HG03196 (cell line): ENCODE data around the gene CCDC57.

Experiments
- ATAC-seq: cut with Tn5 transposase; IDR thresholded peaks from one replicate; pipeline ENCODE4 v1.9.1; 2021; ENCODE audit not compliant: unreplicated experiment

The CCDC57 gene

DNA sequence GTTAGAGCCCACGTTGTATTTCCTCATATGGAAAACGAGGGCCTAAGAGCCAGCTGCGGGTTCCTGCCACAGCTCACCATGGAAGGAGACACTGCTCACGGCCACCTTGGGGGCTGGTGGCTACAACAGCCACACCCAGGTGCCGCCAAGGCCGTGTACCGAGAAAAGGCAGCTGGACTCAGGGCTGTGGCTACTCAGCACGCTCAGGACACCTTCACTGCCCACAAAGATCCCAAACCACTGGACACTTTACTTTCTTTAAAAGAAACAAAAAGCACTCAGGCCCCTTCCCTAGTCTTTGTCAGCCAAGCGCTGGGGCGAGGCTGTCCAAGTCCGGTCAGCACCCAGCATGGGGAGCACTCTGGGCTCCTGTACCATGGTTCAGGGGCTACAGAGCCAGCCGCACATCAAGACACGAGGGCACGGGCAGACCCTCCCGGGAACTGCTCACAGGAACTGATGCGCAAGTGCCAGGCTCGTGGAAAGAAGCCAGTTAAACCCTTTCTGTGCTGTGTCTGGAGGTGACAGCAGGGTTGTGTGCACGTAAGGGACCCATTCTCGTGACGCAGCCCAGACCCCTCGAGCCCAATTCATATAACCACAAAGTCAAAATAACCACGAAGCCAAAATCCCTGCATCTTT, 34.7 kb upstream of the CCDC57 start:
- no peak for ATAC-seq

DNA sequence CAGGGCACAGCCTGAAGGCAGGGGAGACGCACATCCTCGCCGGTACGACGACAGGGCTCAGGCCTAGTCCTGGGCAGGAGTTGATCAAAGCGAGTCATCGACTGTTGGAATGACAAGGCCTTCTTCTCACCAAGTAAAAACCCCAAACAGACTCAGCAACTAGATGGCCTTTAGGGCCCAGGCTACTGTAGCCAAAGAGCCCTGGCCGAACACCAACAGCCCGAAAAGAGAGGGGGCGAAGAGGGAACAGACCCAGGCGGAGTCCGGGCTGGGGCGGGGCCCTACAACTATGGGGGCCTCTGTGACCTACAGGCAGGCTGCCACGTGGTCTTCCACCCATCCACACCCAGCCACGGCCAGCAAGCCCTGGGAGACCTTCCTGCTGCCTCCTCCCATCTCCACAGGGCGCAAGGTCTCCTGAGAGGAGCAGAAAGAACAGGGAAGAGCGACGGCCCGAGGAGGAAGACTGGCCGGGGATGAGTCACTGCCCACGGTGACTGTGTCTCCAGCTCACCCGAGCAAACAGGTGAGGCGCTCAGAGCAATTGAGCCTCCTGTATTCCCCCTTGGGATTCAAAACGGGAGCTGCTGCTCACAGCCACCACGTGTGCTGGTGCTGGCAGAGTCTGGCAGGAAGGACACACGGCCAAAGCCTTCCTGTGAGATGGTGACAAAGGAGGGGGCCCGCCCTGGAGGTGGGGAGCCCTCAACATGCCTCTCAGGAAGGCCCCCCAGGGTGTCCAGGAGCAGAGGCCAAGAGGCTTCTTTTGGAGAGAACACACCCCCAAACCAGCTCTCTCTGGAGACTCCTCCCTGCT, 33.9 kb upstream of the CCDC57 start:
- no peak for ATAC-seq

DNA sequence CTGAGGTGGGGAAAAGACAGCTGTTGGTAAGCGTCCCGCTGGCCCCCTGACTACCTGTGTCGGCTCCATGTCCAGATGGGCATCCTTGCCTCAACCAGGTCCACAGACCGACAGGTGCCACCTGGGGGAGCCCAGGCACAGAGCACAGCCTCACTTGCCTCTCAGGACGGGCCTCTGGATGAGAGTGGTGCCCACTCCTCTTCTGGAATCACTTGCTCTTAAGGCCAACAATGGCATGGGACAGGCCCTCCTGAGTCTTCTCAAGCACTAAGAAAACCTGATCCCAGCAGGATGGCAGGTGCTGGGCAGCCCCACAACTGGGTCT, 33.4 kb upstream of the CCDC57 start:
- no peak for ATAC-seq

DNA sequence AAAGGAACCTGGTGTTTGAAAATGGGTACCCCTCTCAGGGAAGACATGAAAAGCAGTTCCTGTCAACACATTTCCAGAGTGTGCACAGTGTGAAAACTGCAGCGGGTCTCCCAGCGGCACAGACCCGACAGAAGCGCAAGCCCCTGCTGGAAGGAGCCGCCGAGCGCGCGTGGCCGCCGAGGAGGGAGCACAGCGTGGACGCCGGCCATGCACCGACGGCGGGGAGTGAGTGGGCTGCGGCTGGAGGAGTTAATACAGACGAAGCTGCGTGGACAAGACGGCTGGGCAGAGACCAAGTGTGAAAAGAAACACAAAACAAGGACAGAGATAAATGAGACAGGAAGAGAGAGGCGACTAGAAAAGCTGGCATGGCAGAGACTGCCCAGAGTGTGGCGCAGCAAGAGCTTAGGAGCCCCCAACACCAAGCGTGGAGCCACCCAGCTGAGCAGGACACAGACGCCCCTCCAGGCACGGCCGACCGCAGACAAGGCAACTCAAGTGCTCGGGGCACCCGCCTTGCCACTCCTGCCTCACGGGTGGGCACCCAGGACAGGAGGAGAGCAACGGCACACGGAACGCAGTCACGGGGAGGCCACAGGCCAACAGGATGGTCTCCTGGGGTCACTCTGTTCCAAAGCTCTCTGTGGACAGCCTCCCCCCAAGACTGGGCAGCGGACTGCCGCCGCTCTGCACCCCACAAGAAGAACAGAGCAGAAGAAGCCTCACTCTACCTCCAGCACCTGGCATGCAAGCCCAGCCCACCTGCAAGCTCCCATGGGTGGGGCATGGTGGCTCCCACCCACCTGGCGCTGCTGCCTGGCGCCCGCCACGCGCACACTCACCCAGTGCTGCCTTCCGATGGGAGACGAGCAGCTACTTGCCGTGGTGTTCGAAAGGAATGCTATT, 32.7 kb upstream of the CCDC57 start:
- no peak for ATAC-seq

DNA sequence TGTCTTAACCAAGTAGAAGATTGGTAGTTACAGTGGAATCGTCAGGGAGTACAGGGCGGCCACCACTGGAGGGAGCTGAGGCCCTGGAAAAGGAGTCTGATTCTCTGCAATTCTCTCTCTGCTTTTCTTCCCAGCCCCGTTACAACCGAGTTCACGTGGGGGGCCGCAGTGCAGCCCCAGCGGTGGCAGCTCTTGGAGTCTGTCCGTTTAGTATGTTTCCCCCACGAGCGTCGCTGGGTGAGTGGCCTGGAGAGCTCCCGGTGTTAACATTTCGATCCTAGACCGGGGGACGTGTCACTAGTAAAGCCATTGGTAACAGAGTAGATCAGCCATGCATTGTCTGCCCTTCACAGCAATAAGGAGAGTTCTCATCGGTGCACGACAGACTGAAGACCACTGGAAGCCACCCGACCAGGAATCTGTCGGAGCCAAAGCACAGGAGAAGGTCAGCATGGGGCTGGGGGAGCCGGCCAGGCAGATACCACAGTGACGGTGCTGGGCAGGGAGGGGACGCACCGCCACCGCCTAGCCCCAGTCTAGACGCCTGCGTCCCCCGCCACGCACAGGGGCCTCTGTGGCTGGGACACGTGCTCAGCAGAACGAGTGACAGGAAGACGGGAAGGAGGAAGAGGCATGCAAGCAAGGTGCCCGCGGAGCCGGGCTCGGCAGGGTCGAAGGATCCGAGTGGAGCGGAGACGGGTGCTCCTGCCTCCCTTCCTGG, 31.9 kb upstream of the CCDC57 start:
- no peak for ATAC-seq

DNA sequence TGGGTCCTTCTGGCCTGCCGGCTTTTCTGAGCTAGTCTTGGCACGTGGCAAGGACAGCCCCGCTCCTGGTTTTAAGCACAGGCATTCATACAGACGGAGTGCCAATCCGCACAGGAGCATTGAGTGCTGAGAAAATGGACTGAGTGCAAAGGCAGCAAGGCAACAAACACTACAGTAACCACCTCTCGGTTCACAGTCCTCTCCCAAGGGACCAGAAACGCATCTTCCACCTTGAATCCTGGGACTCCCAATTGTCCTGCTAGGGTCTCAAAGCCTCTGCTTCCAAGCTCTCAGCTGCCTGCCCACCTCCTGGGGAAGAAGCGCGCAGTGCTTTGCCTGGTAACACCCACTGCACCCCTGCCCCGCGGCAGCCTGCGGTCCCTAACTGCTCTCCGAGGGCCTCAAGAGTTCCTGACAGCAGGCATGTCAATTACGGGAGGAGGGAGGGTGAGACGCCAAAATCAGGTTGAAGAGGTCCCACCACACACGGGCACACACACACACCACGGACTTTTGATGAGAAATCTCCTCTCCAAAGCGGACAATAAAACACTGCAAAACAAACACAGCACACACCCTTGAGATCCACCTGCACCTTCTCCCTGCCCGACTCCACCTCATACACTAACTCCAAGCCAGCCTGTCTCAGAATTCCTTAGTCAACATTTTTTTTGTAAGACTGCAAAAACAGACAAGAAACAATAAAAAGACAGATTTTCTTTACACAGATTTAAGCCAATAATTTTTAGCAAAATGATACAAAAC, 31.2 kb upstream of the CCDC57 start:
- no peak for ATAC-seq

DNA sequence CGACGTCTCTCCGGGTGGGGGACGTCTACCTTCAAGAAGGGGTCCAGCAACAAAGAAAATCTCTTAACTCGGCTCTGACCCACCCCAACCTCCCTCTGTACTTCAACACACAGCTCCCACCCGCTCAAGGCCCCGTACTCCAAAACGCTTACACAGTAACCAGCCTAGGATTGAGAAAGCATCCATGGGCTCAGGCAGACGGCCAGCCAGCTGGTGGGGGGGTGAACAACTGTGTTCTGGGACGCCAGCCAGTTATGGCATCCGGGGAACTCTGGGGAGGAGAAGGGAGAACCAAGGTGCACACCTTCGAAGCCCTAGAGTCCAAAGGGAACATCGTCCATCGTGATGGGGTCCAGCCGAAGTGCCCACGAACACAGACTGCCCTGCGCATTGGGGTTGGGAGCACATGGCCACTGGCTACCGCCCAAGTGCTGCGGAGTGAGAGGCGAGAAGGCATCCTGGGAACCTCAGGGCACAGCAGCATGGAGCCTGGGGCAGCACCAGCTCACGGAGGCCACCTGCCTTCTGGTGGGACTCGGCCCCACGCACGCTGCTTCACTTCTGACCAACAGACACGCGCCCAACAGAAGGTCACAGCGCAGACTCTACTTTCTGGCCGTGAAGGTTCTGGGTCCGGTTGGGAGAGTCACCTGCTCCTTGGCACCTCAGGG, 30.5 kb upstream of the CCDC57 start:
- no peak for ATAC-seq

DNA sequence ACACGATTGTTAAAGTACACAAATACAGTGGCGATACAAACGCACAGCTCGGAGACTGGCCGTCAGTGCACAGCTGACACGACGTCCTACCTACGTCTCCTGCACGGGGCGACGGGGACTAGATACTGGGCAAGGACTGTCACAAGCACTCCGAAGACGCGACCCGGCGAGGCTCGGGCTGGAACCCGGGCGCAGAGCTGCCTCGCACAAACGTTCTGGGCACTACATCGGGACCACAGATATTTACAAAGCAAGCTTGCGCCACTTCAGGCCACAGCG, 30.0 kb upstream of the CCDC57 start:
- ATAC-seq = no peak

DNA sequence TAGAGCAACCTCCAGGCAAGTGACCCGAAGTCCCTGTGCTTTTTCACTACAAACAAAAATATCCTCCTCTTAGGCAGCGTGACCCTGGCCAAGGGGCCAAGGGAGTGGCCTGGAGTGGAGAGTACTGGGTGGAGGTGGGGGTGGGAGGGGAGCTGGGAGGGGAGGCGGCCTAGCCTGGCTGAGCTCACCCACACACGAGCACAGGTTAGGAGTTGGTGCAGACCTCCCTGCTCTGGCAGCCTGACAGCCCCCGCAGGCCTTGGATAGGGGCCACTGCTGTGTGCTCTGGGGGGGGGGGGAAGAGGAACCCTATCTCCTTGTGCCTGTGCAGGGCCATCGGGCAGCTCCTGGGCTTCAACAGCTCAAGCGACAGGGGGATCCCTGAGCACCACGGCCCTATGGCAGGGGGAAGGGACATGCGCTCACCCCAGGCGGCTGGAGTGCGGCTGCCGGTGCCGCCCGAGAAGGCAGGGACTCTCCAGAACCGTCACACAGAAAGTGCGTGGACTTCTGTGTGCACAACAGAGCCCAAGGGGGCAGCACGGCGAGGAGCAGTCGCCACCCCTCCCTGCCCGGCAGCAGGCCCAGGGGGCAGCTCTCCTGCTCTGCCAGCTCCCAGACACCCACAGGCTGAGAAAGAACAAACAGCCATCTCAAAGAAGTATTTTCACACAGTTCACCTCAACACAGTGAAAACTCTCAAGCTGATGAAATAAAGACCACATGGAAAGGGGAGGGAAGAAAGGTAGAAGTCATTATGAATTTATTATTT, 29.5 kb upstream of the CCDC57 start:
- no peak for ATAC-seq

DNA sequence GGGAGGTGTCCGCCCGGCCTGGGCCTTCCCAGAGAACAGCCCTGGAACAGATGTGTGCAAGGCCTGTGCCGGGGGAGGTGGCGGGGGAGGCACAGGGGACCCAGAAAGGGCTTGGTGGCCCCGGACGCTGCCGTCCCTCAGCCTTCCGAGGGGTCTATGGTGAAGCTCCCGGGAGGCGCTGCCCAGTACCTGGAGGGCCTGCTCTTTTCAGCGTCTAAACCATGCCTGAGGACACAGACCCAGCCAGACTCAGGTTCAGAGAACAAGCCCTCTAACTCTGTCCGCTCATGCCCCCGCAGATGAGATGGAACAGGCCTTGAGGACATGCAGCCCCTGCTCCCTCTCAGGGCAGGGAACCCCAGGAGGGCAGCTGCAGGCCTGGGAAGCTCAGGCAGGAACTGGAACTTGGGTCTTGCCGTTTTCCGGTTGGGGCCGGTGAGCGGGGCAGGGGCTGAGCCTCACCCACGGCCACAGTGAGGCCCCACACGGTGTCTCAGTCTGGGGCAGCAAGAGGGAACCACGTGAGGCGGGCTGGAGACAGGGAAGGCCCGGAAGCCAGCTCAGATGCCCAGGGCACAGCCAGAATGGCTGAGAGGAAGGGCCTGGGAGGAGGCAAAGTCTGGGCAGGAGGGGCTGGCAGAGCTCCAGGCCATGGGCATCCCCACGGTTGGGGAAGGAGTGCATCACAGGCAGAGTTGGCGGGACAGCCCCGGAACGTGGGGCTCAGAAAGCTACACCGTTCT, 28.7 kb upstream of the CCDC57 start:
- no peak for ATAC-seq

DNA sequence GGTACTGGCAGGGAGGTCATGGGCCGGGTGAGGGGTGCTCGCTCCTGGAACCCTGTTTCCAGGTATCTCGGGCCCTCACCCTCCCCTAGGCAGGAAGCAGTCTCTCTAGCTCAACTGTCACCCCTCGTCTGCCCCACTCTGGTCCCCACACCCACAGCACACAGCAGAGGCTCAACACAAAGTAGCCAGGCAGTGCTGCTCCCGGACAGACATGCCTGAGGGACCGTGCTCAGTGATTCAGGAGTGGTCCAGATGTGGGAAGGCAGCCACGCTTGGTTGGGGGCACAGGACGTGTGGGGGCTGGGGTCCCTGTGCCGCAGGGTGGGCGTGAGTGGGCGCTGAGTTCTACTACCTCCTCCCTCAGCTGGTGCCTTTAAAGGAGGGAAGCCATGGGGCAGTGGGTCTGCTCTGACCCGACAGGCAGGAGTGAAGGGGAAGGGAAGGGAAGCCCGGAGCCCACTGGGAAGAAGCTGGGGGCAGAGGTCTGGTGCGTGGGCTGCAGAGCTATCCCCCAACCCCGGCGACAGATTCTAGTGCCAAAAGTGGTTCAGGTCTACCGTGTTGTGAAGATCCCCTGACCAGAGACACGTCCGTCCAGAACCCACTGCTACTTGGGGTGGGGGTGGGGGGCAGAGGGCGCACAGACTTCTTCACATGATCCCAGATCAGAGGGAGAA, 28.0 kb upstream of the CCDC57 start:
- ATAC-seq = no peak

DNA sequence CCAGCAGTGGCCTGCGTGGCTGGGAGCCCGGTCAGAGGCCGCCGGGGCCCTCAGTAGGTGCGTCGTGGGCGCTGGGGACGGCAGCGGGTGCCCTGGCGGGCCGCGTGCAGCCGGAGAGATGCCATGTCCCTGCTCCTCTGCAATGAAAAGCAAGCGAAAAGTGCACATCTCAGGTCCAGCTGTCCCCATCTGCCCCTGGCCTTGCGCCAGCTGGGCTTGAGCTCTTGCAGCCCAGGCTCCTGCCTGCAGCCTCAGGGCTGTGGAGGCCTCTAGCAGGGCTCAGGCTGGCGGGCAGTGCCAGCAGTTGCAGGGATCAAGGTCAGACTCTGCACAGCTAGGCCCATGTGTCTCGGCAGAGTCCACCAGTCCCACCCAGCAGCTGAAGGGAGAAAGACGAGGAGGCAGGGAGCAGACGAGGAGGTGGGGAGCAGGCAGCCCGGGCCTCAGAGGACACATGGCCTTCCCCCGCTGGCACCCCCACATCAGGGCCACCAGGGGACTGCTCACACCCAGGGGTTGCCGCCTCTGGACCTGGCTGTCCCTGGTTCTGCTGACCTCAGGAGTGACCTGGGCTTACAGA, 27.4 kb upstream of the CCDC57 start:
- no peak for ATAC-seq

DNA sequence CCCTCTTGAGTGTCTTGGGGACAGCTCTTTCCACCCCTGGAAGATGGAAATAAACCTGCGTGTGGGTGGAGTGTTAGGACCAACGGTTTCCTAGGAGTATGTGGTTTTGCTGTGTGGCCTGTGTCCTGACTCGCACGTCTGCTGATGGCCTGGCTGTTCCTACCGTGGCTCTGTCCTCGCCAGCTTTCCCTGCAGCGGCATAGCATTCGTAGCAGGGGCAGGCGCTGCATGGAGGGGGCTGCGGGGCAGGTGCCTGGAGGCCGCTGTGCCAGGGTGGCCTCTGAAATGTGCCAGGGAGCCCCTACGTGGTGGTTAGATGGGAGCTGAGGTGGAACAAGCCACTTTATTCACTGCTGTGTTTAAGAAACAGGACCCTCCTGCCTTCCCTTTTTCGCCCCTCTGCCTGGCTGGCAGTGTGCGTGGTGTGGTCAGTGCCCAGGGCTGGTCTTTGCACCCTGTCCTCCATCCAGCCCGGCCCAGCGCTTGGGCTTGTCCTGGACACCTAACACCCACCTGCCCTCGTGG, 26.8 kb upstream of the CCDC57 start:
- ATAC-seq = no peak

DNA sequence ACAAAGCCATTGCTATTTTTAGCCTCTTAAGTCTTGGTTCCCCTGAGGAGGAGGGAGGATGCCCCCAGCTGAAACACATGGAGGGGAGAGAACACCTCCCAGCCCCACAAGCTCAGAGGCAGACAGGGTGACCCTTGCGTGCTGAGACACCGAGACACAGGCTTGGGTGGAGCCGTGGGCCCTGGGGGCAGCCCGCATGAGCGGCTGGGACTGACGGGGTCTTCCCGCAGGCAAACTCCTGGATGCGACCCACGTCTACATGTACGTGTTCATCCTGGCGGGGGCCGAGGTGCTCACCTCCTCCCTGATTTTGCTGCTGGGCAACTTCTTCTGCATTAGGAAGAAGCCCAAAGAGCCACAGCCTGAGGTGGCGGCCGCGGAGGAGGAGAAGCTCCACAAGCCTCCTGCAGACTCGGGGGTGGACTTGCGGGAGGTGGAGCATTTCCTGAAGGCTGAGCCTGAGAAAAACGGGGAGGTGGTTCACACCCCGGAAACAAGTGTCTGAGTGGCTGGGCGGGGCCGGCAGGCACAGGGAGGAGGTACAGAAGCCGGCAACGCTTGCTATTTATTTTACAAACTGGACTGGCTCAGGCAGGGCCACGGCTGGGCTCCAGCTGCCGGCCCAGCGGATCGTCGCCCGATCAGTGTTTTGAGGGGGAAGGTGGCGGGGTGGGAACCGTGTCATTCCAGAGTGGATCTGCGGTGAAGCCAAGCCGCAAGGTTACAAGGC, 26.0 kb upstream of the CCDC57 start:
- ATAC-seq = no peak

DNA sequence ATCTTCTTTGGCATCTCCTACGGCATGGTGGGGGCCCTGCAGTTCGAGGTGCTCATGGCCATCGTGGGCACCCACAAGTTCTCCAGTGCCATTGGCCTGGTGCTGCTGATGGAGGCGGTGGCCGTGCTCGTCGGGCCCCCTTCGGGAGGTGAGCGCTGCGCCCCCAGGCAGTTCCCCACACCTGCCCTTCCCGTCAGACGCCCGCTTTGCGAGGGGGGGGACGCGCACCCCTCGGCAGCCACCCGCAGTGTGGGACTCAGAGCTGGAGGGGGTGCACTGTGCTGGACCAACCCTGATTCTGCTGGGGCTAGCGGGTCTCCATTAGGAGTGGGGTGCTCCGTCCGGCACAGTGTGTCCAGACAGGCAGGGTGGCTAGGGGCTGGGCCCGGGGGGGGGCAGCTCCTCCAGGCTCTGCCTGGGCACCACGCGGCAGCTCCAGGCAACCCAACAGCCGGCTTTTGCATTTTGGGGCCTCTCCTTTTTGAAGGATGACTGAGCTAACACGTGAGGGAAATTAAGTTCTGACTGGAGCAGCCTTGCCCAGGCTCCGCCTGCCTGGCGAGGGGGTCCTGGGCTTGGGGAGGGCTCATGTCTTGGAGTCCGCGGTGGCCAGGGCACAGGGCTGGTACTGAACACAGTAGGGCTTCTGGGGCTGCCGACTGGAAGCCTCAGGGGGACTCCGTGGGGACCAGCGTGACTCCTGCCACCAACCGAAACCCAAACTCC, 25.3 kb upstream of the CCDC57 start:
- no peak for ATAC-seq

DNA sequence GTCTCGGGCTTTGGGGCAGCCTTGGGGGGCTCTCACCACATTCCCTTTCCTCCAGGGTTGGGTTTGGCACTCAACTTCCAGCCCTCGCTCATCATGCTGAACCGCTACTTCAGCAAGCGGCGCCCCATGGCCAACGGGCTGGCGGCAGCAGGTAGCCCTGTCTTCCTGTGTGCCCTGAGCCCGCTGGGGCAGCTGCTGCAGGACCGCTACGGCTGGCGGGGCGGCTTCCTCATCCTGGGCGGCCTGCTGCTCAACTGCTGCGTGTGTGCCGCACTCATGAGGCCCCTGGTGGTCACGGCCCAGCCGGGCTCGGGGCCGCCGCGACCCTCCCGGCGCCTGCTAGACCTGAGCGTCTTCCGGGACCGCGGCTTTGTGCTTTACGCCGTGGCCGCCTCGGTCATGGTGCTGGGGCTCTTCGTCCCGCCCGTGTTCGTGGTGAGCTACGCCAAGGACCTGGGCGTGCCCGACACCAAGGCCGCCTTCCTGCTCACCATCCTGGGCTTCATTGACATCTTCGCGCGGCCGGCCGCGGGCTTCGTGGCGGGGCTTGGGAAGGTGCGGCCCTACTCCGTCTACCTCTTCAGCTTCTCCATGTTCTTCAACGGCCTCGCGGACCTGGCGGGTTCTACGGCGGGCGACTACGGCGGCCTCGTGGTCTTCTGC, 24.6 kb upstream of the CCDC57 start:
- no peak for ATAC-seq
